Left ventricle myocardium inferior (tissue), 1 donor: ENCODE measurements around the gene SEC14L3. TPM values are rescaled to one million over a fixed set of nuclear protein-coding genes. Genes with fewer than 3 reads are reported as not detected.

Source experiments
- DNase-seq: peaks from one replicate; pipeline ENCODE4 v3.0.0-alpha.2; 2020
- H3K27ac ChIP-seq: fragments of 200-600 bp; replicated peaks from 2 replicates; pipeline ENCODE4 v1.8.0; 2021
- H3K27me3 ChIP-seq: fragments of 200-600 bp; 2 replicates; pipeline ENCODE4 v1.8.0; 2021; ENCODE audit warnings: low read depth
- H3K36me3 ChIP-seq: fragments of 200-600 bp; 2 replicates; pipeline ENCODE4 v1.8.0; 2021
- H3K4me1 ChIP-seq: fragments of 200-600 bp; 2 replicates; pipeline ENCODE4 v1.8.0; 2021
- H3K4me3 ChIP-seq: fragments of 200-600 bp; 2 replicates; pipeline ENCODE4 v1.8.0; 2021; ENCODE audit warnings: mild to moderate bottlenecking, moderate library complexity
- H3K9me3 ChIP-seq: fragments of 200-600 bp; replicated peaks from 2 replicates; pipeline ENCODE4 v1.8.0; 2021
- intact Hi-C: fragments of 100-400 bp; cut with micrococcal nuclease; formaldehyde crosslinking; loops from one replicate; pipeline ENCODE4 v1.11.0; 2022
- total RNA-seq: library from RNA; stranded (reverse); fragmentation: NEBNext Ultra II Directional; extraction: Animal tissue kit (Norgen Biotek cat#: 25700); gene quantifications from one replicate; pipeline ENCODE4 v1.2.1, GENCODE V29; 2021
- TF ChIP-seq, protein P1 (sequence below): fragments of 200-600 bp; IDR thresholded peaks from 2 replicates; pipeline ENCODE4 v1.8.0; 2021; ENCODE audit warnings: antibody characterized with exemption, mild to moderate bottlenecking, borderline replicate concordance
- donor health status: DM: no; HTN: yes; CAD: no; lungs with severe emphysema.

Gene SEC14L3
- total RNA-seq, 1 donor from 2014 or later: not detected

GRCh38 chr22:30433227-30433626 is 38.6 kb downstream of the SEC14L3 start:
- intact Hi-C loops: no loop called here
- H3K4me3 ChIP-seq: no peak overlapping the region
- TF ChIP-seq, protein P1, sequence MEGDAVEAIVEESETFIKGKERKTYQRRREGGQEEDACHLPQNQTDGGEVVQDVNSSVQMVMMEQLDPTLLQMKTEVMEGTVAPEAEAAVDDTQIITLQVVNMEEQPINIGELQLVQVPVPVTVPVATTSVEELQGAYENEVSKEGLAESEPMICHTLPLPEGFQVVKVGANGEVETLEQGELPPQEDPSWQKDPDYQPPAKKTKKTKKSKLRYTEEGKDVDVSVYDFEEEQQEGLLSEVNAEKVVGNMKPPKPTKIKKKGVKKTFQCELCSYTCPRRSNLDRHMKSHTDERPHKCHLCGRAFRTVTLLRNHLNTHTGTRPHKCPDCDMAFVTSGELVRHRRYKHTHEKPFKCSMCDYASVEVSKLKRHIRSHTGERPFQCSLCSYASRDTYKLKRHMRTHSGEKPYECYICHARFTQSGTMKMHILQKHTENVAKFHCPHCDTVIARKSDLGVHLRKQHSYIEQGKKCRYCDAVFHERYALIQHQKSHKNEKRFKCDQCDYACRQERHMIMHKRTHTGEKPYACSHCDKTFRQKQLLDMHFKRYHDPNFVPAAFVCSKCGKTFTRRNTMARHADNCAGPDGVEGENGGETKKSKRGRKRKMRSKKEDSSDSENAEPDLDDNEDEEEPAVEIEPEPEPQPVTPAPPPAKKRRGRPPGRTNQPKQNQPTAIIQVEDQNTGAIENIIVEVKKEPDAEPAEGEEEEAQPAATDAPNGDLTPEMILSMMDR: no peak
- no peak overlapping the region for H3K27ac ChIP-seq
- no peak for DNase-seq
- H3K36me3 ChIP-seq: no peaks in the 10 kb centered on the region
- H3K27me3 ChIP-seq: no peaks in the 10 kb centered on the region
- H3K9me3 ChIP-seq: peaks cover 9% of the 10 kb centered on the region
- H3K4me1 ChIP-seq: no peaks in the 10 kb centered on the region

- Histone ChIP-seq H3K27ac (no peak overlapping the region), H3K4me1 (no peaks in the 10 kb centered on the region), H3K27me3 (no peaks in the 10 kb centered on the region), H3K9me3 (peaks cover 9% of the 10 kb centered on the region), H3K36me3 (no peaks in the 10 kb centered on the region), H3K4me3 (no peak overlapping the region)
- TF ChIP-seq, protein P1: no peak
- intact Hi-C loops: no loop called here
- no peak for DNase-seq
Observed at GRCh38 chr22:30432520-30432919, 39.3 kb downstream of the SEC14L3 start.

GRCh38 chr22:30432096-30432495 is 39.7 kb downstream of the SEC14L3 start:
- no peak for DNase-seq

GRCh38 chr22:30430933-30431332 is 40.9 kb downstream of the SEC14L3 start:
- Histone ChIP-seq H3K4me1 (peaks cover 8% of the 10 kb centered on the region), H3K27me3 (no peaks in the 10 kb centered on the region), H3K36me3 (no peaks in the 10 kb centered on the region), H3K9me3 (peaks cover 7% of the 10 kb centered on the region), H3K4me3 (no peak overlapping the region), H3K27ac (no peak overlapping the region)
- no peak for DNase-seq
- TF ChIP-seq, protein P1: no peak
- intact Hi-C loops: no loop called here

More at GRCh38 chr22:30432096-30432495, 39.7 kb downstream of the SEC14L3 start:
- Histone ChIP-seq H3K4me3 (no peak overlapping the region), H3K36me3 (no peaks in the 10 kb centered on the region), H3K27me3 (no peaks in the 10 kb centered on the region), H3K4me1 (no peaks in the 10 kb centered on the region), H3K27ac (no peak overlapping the region), H3K9me3 (peaks cover 9% of the 10 kb centered on the region)
- intact Hi-C loops: no loop called here
- TF ChIP-seq, protein P1: no peak

DNA sequence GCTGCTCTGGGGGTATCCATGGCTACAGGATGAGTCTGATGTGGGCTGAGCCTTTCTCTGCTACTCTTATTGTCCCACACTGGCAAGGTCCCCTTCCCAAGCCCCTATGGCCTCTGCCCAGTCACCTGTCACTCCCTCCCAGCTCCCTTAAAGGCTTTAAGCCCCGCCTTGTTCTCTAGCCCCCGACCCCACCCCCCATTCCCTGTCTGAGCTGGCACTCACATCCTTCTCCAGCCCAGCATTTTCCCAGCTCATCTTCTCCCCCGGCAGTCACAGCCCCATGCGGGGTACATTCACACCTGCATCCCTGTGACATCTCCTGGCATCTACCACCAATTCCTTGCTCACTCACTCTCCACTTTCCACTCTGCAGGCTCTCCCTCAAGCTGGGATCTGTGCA is 41.9 kb downstream of the SEC14L3 start:
- no peak overlapping the region for H3K4me3 ChIP-seq
- no peak overlapping the region for H3K27ac ChIP-seq
- H3K9me3 ChIP-seq: no peaks in the 10 kb centered on the region
- no peak for DNase-seq
- peaks cover 18% of the 10 kb centered on the region for H3K4me1 ChIP-seq
- H3K27me3 ChIP-seq: no peaks in the 10 kb centered on the region
- intact Hi-C loops: no loop called here
- TF ChIP-seq, protein P1: no peak
- H3K36me3 ChIP-seq: no peaks in the 10 kb centered on the region

DNA sequence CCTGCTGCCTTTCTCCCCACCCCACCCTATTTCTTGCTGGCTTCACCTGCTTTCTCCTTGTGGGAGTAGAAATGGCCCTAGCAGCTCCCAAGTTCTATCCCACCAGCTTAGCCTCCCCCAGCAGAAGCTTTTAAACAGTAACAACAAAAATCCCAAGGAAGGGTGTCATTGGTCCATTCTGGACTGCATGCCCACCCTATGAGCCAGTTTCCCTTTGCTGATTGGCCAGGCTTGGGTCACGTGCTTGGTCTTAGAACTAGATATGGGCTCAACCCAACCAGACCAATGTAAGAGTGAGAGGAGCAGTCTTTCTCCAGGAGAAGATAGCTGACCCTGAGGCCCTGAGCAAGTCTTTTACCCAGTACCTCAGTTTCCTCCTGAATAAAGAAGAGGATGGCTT is 43.9 kb downstream of the SEC14L3 start:
- TF ChIP-seq, protein P1: no peak
- no peak overlapping the region for H3K4me3 ChIP-seq
- H3K27me3 ChIP-seq: no peaks in the 10 kb centered on the region
- no peak overlapping the region for H3K27ac ChIP-seq
- peaks cover 34% of the 10 kb centered on the region for H3K4me1 ChIP-seq
- no peaks in the 10 kb centered on the region for H3K36me3 ChIP-seq
- no peaks in the 10 kb centered on the region for H3K9me3 ChIP-seq
- intact Hi-C loops: no loop called here
- DNase-seq: no peak
